GM12891 (cell line): ENCODE data around the gene ADAMTS4.

Experiments used
- DNase-seq: peaks from one replicate; pipeline ENCODE4 v3.0.0; 2011; ENCODE audit warnings: low spot score; ENCODE audit not compliant: insufficient read length
- FAIRE-seq: peaks from 2 replicates; lab custom pipeline; 2011; peaks lifted over from hg19 to GRCh38; lab: Jason Lieb, UNC
- PAX5 ChIP-seq: IDR thresholded peaks from 2 replicates; pipeline ENCODE4 v1.6.1; 2011; ENCODE audit warnings: low read length, moderate library complexity, mild to moderate bottlenecking; ENCODE audit not compliant: insufficient read depth, severe bottlenecking
- POLR2A ChIP-seq: IDR thresholded peaks from 2 replicates; pipeline ENCODE4 v1.6.1; 2011; ENCODE audit warnings: low read depth, low read length, control low read depth
- POLR2AphosphoS5 ChIP-seq: IDR thresholded peaks from 2 replicates; pipeline ENCODE4 v1.6.1; 2011; ENCODE audit warnings: low read depth, low read length, control low read depth
- POU2F2 ChIP-seq: IDR thresholded peaks from 2 replicates; pipeline ENCODE4 v1.6.1; 2011; ENCODE audit warnings: low read depth, mild to moderate bottlenecking, control low read depth, low read length, moderate library complexity
- SPI1 ChIP-seq: IDR thresholded peaks from 2 replicates; pipeline ENCODE4 v1.6.1; 2011; ENCODE audit warnings: low read depth, low read length, control low read depth
- TAF1 ChIP-seq: IDR thresholded peaks from 2 replicates; pipeline ENCODE4 v1.6.1; 2011; ENCODE audit warnings: low read depth, low read length, control low read depth

The ADAMTS4 gene

DNA sequence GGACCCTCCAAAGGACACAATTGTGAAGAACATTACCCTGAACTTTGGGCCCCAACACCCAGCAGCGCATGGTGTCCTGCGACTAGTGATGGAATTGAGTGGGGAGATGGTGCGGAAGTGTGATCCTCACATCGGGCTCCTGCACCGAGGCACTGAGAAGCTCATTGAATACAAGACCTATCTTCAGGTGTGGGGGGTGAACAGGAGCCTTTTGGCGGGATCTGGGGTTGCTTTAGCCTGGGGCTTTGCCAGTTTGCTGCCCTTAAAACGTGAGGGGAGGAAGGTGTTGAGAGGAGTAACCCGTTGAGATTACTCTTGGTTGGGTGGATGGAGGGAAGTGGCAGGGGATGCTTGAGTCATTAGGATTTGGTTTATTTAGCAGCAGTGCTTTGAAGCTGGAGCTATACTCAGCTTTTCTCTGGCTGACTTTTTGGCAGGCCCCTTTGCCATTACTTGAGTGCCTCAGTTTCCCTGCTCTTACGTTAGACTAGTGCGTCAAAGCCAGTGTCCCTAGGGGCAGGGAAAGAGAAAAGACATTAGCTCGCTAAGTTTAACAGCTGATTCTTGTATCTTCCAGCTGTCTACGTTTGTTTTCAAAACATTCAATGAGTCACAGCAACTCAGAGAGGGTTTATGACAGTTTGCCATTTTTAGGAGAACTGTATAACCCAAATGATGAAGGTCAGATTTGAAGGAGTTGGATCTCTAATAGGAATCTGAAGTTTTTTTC lies 7.7 kb upstream of the ADAMTS4 start:
- TF ChIP-seq SPI1 = no peak
- TF ChIP-seq TAF1 = no peak
- TF ChIP-seq POLR2AphosphoS5 = no peak
- no peak for TF ChIP-seq PAX5
- TF ChIP-seq POU2F2 = no peak
- TF ChIP-seq POLR2A = no peak
- DNase-seq = no peak
- no peak for FAIRE-seq

DNA sequence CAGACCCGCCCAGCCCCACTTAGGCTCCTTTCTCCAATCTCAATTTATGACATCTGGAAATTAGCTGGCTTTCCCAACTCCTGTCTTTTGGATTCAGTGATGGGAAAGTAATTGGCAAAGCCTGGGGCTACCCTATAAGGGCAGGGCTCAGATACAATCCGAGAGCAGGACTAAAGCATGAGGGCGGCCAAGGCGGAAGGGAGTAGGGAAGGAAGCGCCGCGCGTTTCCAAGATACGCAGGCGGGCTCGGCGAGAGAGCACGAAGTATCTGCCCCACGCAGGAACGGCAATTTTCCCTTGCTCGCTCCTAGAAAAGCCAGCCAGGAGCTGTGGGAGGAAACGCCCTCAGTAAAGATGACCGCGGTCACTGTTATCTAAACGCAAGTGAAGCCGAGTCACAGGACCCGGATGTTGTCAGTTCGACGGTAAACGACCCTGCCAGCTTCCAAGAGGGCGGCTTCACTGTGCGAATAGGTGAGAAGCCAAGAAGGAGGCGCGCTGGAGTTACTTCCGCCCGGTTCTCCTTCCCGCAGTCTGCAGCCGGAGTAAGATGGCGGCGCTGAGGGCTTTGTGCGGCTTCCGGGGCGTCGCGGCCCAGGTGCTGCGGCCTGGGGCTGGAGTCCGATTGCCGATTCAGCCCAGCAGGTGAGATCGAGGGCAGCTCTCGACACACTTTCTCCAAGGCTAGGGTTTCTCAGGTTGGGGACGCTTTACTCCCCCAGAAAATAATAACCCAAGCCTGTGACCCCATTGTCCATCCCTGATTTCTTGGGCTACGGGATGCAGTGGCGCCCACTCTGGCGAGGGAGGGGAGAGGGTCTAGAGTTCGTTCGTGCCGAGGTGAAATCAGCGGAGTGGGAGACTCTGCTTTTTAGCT lies 3.2 kb upstream of the ADAMTS4 start, which contains the start of gene NDUFS2:
NDUFS2 (plus strand) TSS at position 532 of the 877 bp plus-strand sequence; CDS start at position 551, 19 bp downstream.
- peak; percentile 95 for FAIRE-seq
- no peak for TF ChIP-seq PAX5
- no peak for TF ChIP-seq SPI1
- peak; percentile 93 for TF ChIP-seq POLR2A
- peak; percentile 78 for TF ChIP-seq POLR2AphosphoS5
- peak; percentile 72 for TF ChIP-seq POU2F2
- peak; percentile 98 for TF ChIP-seq TAF1
- DNase-seq = peak; percentile 89

DNA sequence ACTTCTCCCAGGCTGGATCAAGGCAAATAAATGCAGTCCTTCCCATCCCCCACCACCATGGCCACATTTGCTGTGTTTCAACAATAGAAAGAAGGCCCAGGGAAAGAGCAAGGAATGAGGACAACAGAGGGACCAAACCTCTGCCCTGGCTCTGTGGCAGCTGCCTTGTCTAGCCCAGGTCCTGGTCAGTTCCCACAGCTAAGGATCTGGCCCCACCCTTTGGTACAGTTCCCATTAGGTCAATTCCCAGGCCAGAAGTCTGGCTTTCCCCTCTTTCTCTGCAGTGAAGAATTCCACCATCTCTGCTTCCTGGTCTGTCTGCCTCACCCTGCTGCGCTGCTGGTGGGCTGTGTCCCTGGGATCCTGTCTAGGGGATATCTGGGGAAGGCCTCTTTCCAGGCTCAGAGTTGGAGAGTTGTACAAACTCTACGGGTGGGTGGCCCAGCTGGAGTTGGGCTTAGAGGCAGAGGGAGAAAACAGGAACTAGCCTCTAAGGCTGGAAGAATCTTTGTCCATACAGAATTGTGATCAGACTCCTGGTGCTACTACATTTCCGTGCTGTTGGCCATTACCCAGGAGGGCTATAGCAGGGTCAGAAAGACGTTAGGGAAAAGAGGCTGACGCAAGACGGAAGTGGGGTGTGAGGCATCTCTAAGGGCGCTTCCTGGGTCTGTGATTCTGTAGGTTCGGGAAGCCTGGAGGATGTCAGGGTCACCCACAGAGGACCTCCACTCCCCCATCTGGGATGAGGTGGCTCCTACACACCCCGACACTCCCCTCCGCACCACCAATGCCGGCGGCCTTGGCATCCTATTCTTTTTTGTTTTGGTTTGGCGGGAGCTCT lies 2.4 kb upstream of the ADAMTS4 start:
- DNase-seq = no peak
- TF ChIP-seq POLR2AphosphoS5 = no peak
- no peak for TF ChIP-seq POU2F2
- no peak for TF ChIP-seq PAX5
- no peak for TF ChIP-seq POLR2A
- TF ChIP-seq SPI1 = no peak
- TF ChIP-seq TAF1 = no peak
- no peak for FAIRE-seq

DNA sequence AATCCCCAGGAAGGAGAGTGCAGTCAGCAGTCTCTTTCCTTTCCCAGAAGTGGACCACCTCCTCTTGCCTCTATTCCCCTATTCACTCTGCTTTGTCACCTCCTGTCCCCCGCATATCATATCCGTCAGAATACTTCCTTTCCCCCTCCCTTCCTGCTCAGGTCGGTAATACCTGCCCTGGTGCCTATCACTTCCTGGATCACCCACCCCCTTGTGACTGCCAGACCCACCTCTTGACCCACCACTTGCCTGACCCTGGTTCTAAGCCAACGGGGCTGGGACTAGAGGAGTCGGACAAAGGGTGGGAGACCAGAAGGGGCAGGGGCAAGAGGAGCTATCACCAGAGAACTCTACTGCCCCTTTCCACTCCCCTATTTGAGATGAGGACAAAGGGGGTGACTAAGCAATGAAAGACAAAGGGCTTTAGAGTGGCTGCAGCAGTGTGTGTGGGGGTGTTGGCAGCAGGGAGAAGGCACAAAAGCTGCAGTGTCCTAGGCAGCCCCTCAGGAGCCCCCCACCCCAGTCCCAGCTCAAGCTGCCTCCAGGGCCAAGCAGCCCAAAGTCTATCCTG lies 1.7 kb upstream of the ADAMTS4 start:
- no peak for DNase-seq
- TF ChIP-seq POLR2A (no peak), POU2F2 (no peak), POLR2AphosphoS5 (no peak), TAF1 (no peak), PAX5 (no peak), SPI1 (no peak)
- no peak for FAIRE-seq

DNA sequence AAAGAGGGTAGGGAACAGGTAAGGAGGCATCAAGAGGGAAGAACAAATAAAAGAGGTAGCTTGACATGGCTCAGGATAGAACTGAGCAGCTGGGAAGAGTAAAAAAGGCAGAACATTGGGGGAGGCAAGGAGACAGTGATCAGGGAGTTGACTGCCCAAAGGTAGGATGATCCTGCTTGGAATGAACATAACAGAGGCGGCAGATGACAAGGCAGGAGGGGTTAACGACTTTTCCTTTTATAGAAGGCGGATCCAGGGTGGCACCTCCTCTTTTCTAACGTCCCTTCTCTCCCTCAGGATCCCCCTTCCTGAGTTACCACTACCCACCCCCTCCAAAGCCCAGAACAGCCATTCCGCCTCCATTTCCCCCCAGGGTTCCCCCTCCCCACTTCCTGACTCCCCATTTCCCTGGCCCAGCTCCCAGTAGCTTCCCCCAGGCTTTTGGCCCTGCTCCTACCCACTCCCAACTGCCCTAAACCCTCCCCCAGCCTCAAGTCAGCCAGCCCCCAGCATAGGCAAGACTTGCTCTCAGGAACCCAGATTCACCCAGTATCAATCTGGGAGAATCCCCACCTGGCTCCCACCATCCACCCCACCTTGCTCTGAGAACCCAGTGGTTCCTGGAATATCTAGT lies 769 bp upstream of the ADAMTS4 start:
- DNase-seq (no peak), FAIRE-seq (no peak)
- TF ChIP-seq POLR2AphosphoS5 = no peak
- no peak for TF ChIP-seq SPI1
- no peak for TF ChIP-seq POU2F2
- TF ChIP-seq PAX5 = no peak
- no peak for TF ChIP-seq POLR2A
- TF ChIP-seq TAF1 = no peak

DNA sequence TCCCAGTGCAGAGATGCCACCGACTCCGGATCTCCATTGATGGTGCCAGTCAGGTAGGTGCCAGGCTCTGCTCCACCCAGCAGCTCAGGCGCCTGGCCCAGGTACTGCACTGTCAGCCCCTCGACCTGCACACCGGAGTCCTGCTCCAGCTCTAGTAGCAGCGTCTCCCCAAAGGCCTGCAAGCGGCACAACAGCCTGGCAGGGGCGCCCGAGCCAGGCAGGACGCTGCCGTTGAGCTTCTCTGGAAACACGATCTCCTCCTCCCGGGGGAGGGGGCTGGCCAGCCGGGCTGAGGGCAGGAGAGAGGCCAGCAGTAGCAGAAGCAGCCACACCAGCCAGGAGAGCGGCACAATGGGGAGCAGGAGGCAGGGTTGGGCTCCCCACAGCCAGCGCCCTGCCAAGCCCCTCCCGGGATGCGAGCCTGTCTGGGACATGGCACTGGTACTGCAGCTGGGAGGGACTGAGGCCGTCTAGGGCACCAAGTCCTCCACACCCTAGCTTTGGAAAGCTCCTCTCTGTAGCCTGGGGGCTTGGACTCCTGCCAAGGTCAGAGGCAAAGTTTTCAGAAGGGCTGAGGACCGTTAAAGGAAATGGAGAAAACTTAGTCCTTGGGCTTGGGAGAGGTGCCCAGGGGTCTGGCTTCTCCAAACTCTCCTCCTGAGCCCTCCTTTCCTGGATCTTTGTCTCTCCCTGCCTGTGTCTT lies 509 bp downstream of the ADAMTS4 start:
- FAIRE-seq (no peak), DNase-seq (no peak)
- no peak for TF ChIP-seq PAX5
- TF ChIP-seq SPI1 = no peak
- no peak for TF ChIP-seq TAF1
- no peak for TF ChIP-seq POU2F2
- TF ChIP-seq POLR2A = no peak
- no peak for TF ChIP-seq POLR2AphosphoS5

DNA sequence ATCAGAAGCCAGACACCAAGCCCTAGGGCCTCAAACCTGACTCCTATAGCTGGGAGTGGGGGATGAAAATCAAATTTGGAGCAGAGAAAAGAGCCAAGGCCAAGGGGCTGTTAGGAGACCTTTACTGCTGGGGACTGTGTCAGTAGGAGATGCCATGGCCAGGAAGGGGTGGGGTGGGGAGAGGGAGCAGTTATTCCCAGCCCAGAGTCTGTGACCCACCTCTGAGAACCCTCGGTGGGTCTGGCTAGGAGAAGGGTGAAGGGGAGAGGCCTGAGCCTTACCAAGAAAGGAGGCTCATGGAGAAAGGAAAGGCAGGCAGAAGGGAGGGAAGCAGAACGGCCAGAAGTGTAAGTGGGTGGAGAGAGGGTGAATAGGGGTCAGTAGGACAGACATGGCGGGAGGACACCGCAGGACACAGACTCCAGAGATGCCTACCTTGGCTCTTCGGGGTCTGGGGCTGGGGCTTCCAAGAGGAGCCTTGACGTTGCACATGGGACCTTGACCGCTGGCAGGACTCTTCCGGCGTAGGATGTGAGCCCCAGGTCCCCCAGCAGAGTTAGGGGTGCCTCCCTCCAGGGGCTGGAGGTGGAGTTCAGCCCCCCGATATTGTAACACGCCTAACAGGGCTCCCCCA lies 1.2 kb downstream of the ADAMTS4 start:
- no peak for DNase-seq
- no peak for TF ChIP-seq TAF1
- no peak for TF ChIP-seq POLR2AphosphoS5
- TF ChIP-seq SPI1 = no peak
- no peak for TF ChIP-seq POLR2A
- no peak for FAIRE-seq
